Neural cell (in vitro differentiated cells): ENCODE data around the gene FAM168A. TPM values are rescaled to one million over a fixed set of nuclear protein-coding genes. Genes with fewer than 3 reads are reported as not detected.

Experiments used
- H2AFZ ChIP-seq: fragments of 200-600, 300-800 bp; sonication (generic), shearing (Covaris generic); 2 replicates; pipeline ENCODE4 v1.6.0; 2014; ENCODE audit warnings: low read depth, mild to moderate bottlenecking, antibody characterized with exemption, low read length, moderate library complexity
- H3F3A ChIP-seq: fragments of 200-600 bp; shearing (Covaris generic); 2 replicates; pipeline ENCODE4 v1.6.1; 2016; ENCODE audit warnings: mild to moderate bottlenecking, moderate library complexity, mixed read lengths, antibody characterized with exemption, low read length; ENCODE audit not compliant: insufficient read depth, poor library complexity, severe bottlenecking
- H3K27ac ChIP-seq: fragments of 200-600, 300-800 bp; sonication (generic), shearing (Covaris generic); 2 replicates; pipeline ENCODE4 v1.5.1; 2014; ENCODE audit warnings: mild to moderate bottlenecking, low read length, moderate library complexity
- H3K27me3 ChIP-seq: fragments of 300-800, 200-600 bp; sonication (generic), shearing (Covaris generic); 2 replicates; pipeline ENCODE4 v1.6.0; 2014; ENCODE audit warnings: mild to moderate bottlenecking, low read depth, low read length, moderate library complexity; ENCODE audit not compliant: insufficient read depth
- H3K36me3 ChIP-seq: fragments of 300-800, 200-600 bp; sonication (generic), shearing (Covaris generic); 2 replicates; pipeline ENCODE4 v1.5.1; 2014; ENCODE audit warnings: mild to moderate bottlenecking, antibody characterized with exemption, low read length, moderate library complexity; ENCODE audit not compliant: insufficient read depth
- H3K4me2 ChIP-seq: fragments of 300-800, 200-600 bp; sonication (generic), shearing (Covaris generic); 2 replicates; pipeline ENCODE4 v1.6.0; 2014; ENCODE audit warnings: mild to moderate bottlenecking, low read length
- H3K4me3 ChIP-seq: fragments of 300-800, 200-600 bp; sonication (generic), shearing (Covaris generic); 2 replicates; pipeline ENCODE4 v1.5.1; 2014; ENCODE audit warnings: mild to moderate bottlenecking, low read length, moderate library complexity
- H3K79me2 ChIP-seq: fragments of 200-600 bp; shearing (Covaris generic); replicated peaks from 2 replicates; pipeline ENCODE4 v1.6.0; 2014; ENCODE audit warnings: mild to moderate bottlenecking, low read length, moderate library complexity; ENCODE audit not compliant: insufficient read depth
- H3K9ac ChIP-seq: fragments of 300-800, 200-600 bp; sonication (generic), shearing (Covaris generic); 2 replicates; pipeline ENCODE4 v1.6.1; 2016; ENCODE audit warnings: mild to moderate bottlenecking, low read length, mixed read lengths
- H3K9me2 ChIP-seq: fragments of 200-600 bp; shearing (Covaris generic); 2 replicates; pipeline ENCODE4 v1.6.1; 2016; ENCODE audit warnings: mild to moderate bottlenecking, low read length, mixed read lengths; ENCODE audit not compliant: insufficient read depth
- H3K9me3 ChIP-seq: fragments of 200-600, 300-800 bp; sonication (generic), shearing (Covaris generic); 2 replicates; pipeline ENCODE4 v1.6.1; 2016; ENCODE audit warnings: mild to moderate bottlenecking, mixed run types, low read length, moderate library complexity, mixed read lengths
- H4K20me1 ChIP-seq: fragments of 200-600 bp; shearing (Covaris generic); 2 replicates; pipeline ENCODE4 v1.6.1; 2016; ENCODE audit warnings: mild to moderate bottlenecking, mixed run types; ENCODE audit not compliant: insufficient read depth
- CTCF ChIP-seq: fragments of 450-650 bp; IDR thresholded peaks from 2 replicates; pipeline ENCODE4 v1.5.1; 2014; ENCODE audit warnings: antibody characterized with exemption, mild to moderate bottlenecking, moderate library complexity; ENCODE audit not compliant: poor library complexity, severe bottlenecking
- EP300 ChIP-seq: fragments of 450-650 bp; conservative IDR thresholded peaks from 2 replicates; pipeline ENCODE4 v1.6.1; 2014; ENCODE audit warnings: antibody characterized with exemption, mild to moderate bottlenecking, moderate library complexity; ENCODE audit not compliant: poor library complexity, severe bottlenecking
- EZH2 ChIP-seq: fragments of 200-600, 300-800 bp; shearing (Covaris generic), sonication (generic); IDR thresholded peaks from 2 replicates; pipeline ENCODE4 v1.6.1; 2014; ENCODE audit warnings: antibody characterized with exemption, low read length, borderline replicate concordance, mild to moderate bottlenecking; ENCODE audit not compliant: insufficient read depth, poor library complexity, severe bottlenecking
- MXI1 ChIP-seq: fragments of 450-650 bp; conservative IDR thresholded peaks from 2 replicates; pipeline ENCODE4 v1.6.1; 2014; ENCODE audit warnings: antibody characterized with exemption, mild to moderate bottlenecking; ENCODE audit not compliant: poor library complexity, severe bottlenecking
- POLR2AphosphoS5 ChIP-seq: IDR thresholded peaks from 2 replicates; pipeline ENCODE4 v1.6.1; 2012
- RAD21 ChIP-seq: fragments of 450-650 bp; conservative IDR thresholded peaks from 2 replicates; pipeline ENCODE4 v1.6.1; 2014; ENCODE audit warnings: antibody characterized with exemption, mild to moderate bottlenecking, moderate library complexity
- SMC3 ChIP-seq: fragments of 450-650 bp; conservative IDR thresholded peaks from 2 replicates; pipeline ENCODE4 v1.6.1; 2014; ENCODE audit warnings: antibody characterized with exemption, mild to moderate bottlenecking, moderate library complexity; ENCODE audit not compliant: poor library complexity
- TAF1 ChIP-seq: IDR thresholded peaks from 2 replicates; pipeline ENCODE4 v1.6.1; 2012; ENCODE audit warnings: low read depth
- polyA plus RNA-seq: library from polyadenylated mRNA; depleted of rRNA; stranded (reverse); fragments of >200 nt; gene quantifications from 2 replicates; pipeline ENCODE4 v1.2.3, GENCODE V29; 2014
- TF ChIP-seq, protein P1 (sequence below): IDR thresholded peaks from 2 replicates; pipeline ENCODE4 v1.6.1; 2012; ENCODE audit warnings: borderline replicate concordance

FAM168A gene
- polyA plus RNA-seq, 1 donor from 2014 or later = 67.3 TPM

GRCh38 chr11:73549376-73549775 lies 48.5 kb downstream of the FAM168A start:
- peaks cover 6% of the 10 kb centered on the region for H4K20me1 ChIP-seq
- H3K27me3 ChIP-seq = no peaks in the 10 kb centered on the region

DNA sequence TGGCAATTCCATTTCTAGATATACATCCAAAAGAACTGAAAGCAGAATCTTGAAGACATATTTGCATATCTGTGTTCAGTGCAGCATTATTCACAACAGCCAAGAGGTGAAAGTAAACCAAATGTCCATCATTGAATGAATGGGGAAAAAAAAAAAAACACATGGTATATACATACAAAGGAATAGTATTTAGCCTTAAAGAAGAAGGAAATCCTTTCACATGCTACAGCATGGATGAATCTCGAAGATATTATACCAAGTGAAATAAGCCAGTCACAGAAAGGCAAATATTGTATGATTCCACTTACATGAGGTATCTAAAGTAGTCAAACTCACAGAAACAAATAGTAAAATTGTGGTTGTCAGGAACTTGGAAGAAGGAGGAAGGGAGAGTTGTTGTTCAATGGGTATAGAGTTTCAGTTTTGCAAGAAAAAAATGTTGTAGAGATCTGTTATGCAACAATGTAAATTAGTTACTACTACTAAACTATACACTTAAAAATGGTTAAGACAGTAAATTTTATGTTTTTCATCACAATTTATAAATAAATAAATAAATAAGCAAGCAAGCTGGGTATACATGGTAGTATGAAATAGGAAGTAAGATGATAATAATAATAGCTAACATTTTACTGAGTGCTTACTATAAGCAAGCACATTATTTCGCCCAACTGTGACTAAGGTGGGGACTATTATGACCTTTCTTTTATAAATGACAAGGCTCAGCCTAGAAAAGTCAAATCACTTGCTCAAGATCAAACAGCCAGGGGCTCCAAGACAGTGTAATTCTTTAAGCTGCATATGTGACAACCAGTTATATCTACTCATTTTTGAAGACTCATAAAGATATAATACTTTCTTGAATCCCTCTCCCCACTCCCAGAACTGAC lies 50.0 kb downstream of the FAM168A start:
- H3K4me2 ChIP-seq = no peak overlapping the region
- H3K27ac ChIP-seq = no peak overlapping the region
- no peaks in the 10 kb centered on the region for H3K9me2 ChIP-seq
- no peaks in the 10 kb centered on the region for H3K36me3 ChIP-seq
- H3K9ac ChIP-seq = no peak overlapping the region
- no peak overlapping the region for H3K4me3 ChIP-seq
- H2AFZ ChIP-seq = no peak overlapping the region
- no peaks in the 10 kb centered on the region for H3K27me3 ChIP-seq
- TF ChIP-seq CTCF (no peak), EP300 (no peak), POLR2AphosphoS5 (no peak), TAF1 (no peak)
- TF ChIP-seq, protein P1, sequence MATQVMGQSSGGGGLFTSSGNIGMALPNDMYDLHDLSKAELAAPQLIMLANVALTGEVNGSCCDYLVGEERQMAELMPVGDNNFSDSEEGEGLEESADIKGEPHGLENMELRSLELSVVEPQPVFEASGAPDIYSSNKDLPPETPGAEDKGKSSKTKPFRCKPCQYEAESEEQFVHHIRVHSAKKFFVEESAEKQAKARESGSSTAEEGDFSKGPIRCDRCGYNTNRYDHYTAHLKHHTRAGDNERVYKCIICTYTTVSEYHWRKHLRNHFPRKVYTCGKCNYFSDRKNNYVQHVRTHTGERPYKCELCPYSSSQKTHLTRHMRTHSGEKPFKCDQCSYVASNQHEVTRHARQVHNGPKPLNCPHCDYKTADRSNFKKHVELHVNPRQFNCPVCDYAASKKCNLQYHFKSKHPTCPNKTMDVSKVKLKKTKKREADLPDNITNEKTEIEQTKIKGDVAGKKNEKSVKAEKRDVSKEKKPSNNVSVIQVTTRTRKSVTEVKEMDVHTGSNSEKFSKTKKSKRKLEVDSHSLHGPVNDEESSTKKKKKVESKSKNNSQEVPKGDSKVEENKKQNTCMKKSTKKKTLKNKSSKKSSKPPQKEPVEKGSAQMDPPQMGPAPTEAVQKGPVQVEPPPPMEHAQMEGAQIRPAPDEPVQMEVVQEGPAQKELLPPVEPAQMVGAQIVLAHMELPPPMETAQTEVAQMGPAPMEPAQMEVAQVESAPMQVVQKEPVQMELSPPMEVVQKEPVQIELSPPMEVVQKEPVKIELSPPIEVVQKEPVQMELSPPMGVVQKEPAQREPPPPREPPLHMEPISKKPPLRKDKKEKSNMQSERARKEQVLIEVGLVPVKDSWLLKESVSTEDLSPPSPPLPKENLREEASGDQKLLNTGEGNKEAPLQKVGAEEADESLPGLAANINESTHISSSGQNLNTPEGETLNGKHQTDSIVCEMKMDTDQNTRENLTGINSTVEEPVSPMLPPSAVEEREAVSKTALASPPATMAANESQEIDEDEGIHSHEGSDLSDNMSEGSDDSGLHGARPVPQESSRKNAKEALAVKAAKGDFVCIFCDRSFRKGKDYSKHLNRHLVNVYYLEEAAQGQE = no peak
- H3F3A ChIP-seq = no peaks in the 10 kb centered on the region
- peaks cover 17% of the 10 kb centered on the region for H3K79me2 ChIP-seq
- H4K20me1 ChIP-seq = peaks cover 6% of the 10 kb centered on the region
- no peaks in the 10 kb centered on the region for H3K9me3 ChIP-seq

More at GRCh38 chr11:73549376-73549775, 48.5 kb downstream of the FAM168A start:
- H3K9ac ChIP-seq = no peak overlapping the region
- no peak overlapping the region for H2AFZ ChIP-seq
- H3K79me2 ChIP-seq = peaks cover 16% of the 10 kb centered on the region
- H3F3A ChIP-seq = no peaks in the 10 kb centered on the region
- H3K36me3 ChIP-seq = no peaks in the 10 kb centered on the region
- no peak overlapping the region for H3K4me2 ChIP-seq
- no peak overlapping the region for H3K27ac ChIP-seq
- TF ChIP-seq EP300 (no peak), EZH2 (no peak), RAD21 (no peak), POLR2AphosphoS5 (no peak), MXI1 (no peak), SMC3 (no peak), TAF1 (no peak), CTCF (no peak)
- TF ChIP-seq, protein P1 = no peak
- H3K9me2 ChIP-seq = no peaks in the 10 kb centered on the region
- H3K4me3 ChIP-seq = no peak overlapping the region
- no peaks in the 10 kb centered on the region for H3K9me3 ChIP-seq
